ENCODE measurements around the gene TDRD7.

- TF ChIP-seq CTCF (IDR thresholded peaks at IDR 0.05) (no peak), POLR2A (IDR thresholded peaks at IDR 0.05) (no peak)
Observed at GRCh38 chr9:97403746-97404316, 8.1 kb upstream of the TDRD7 start.
